ENCODE data around the gene CCDC190. TPM values are rescaled to one million over a fixed set of nuclear protein-coding genes. Genes with fewer than 3 reads are reported as not detected.
"Not testable (repeated sequence)": the region's sequence is repeated elsewhere in the genome, so short reads cannot be mapped to it uniquely, and the experiment has no call there.

CCDC190 gene
- total and polyA plus RNA-seq, 4 donors, result 2.4 to 4.7 (median 2.8) TPM

DNA sequence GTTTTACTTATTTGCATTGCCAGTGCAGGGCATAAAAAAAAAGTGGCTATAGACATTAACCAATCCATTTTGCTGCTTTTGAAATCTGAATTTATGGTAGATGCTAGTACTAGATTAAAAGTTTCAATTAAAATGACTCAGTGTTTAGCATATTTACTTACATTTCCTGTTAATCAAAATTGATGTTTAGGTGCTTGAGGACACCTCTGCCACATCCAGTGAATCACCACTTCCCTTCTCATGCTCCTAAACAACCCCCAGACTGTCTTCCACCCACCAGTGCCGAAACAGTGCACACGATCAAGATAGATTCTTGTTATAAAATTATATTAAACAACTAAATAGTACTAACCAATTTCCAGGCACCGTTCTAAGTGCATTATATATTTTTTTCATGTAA, 37.7 kb downstream of the CCDC190 start:
- peaks cover 0 to 3% (median 0%) of the 10 kb centered on the region in 4 donors for H3K9me3 ChIP-seq (ENCODE audit: control insufficient read depth in 4 of 4, insufficient read depth in 3 of 4, low read length in 3 of 4)
- H3K27ac ChIP-seq (ENCODE audit: low read depth in 1 of 2, low read length in 1 of 2), result no peak overlapping the region
- no peak overlapping the region for H3K4me3 ChIP-seq
- H3K36me3 ChIP-seq (ENCODE audit: control insufficient read depth in 4 of 4, insufficient read depth in 4 of 4, low read length in 4 of 4), result no peaks in the 10 kb centered on the region
- peaks cover 0 to 10% (median 4%) of the 10 kb centered on the region in 5 donors for H3K4me1 ChIP-seq (ENCODE audit: control insufficient read depth in 5 of 5, insufficient read depth in 5 of 5, low read length in 5 of 5)
- H3K27me3 ChIP-seq (ENCODE audit: control insufficient read depth in 3 of 3, insufficient read depth in 3 of 3, low read length in 2 of 3), result peaks cover 0 to 28% (median 27%) of the 10 kb centered on the region in 3 donors
- TF ChIP-seq, protein P1, sequence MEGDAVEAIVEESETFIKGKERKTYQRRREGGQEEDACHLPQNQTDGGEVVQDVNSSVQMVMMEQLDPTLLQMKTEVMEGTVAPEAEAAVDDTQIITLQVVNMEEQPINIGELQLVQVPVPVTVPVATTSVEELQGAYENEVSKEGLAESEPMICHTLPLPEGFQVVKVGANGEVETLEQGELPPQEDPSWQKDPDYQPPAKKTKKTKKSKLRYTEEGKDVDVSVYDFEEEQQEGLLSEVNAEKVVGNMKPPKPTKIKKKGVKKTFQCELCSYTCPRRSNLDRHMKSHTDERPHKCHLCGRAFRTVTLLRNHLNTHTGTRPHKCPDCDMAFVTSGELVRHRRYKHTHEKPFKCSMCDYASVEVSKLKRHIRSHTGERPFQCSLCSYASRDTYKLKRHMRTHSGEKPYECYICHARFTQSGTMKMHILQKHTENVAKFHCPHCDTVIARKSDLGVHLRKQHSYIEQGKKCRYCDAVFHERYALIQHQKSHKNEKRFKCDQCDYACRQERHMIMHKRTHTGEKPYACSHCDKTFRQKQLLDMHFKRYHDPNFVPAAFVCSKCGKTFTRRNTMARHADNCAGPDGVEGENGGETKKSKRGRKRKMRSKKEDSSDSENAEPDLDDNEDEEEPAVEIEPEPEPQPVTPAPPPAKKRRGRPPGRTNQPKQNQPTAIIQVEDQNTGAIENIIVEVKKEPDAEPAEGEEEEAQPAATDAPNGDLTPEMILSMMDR (IDR thresholded peaks at IDR 0.05; ENCODE audit: control extremely low read depth, extremely low read depth), result no peak
- WGBS, 2 donors, result 79 to 89% methylated on average over 3 of the region's 3 CpGs
- no peak for ATAC-seq (ENCODE audit: insufficient read depth, low FRiP score)
- no peak for DNase-seq
- H3K9ac ChIP-seq (ENCODE audit: insufficient read depth in 1 of 2, low read length in 2 of 2), result no peak overlapping the region

DNA sequence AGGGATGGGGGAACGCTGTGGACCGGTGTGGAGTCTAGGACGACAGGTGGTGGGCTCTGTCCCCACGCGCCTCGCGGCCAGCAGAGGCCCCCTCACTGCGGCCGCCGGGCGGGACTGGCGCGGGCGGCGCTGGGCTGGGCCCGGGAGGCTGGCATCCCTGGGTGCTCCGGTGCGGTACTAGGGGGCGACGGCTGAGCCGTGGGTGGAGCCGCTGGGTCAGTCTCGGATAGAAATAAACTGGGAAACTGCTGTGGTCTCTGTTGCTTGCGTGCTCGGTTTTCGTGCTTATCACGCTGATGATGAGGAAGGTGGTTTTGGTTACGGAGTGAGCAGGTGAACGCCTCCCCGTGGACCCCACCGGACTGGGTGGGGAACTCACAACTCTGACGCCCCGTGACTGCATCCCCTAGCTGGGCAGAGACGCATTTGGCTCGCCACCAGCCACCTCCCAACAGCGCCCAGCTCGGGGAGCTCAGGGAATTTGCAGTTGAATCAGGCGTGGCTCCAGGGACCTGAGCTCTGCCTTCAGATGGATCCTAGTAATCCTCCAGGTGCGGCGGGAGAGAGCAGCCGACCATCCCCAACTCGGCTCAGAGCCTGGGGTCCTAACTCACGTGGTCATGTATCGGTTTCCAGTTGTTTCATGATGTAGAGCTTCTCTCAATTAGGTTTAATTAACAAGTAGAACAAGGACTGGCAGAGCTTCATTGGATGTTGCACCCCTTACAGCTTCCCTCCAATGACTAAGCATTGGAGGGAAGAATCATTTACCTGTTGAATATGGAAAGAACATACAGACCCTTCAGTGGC, 38.4 kb downstream of the CCDC190 start:
- H3K4me1 ChIP-seq (ENCODE audit: control insufficient read depth in 5 of 5, insufficient read depth in 5 of 5, low read length in 5 of 5), result peaks cover 0 to 10% (median 4%) of the 10 kb centered on the region in 5 donors
- H3K4me3 ChIP-seq, result no peak overlapping the region
- H3K9me3 ChIP-seq (ENCODE audit: control insufficient read depth in 4 of 4, insufficient read depth in 3 of 4, low read length in 3 of 4), result peaks cover 0 to 3% (median 0%) of the 10 kb centered on the region in 4 donors
- ATAC-seq (ENCODE audit: insufficient read depth, low FRiP score) (no peak), DNase-seq (peak in 2 of 3 donors; percentile 24 to 37)
- no peak overlapping the region for H3K27ac ChIP-seq (ENCODE audit: low read depth in 1 of 2, low read length in 1 of 2)
- peaks cover 0 to 28% (median 27%) of the 10 kb centered on the region in 3 donors for H3K27me3 ChIP-seq (ENCODE audit: control insufficient read depth in 3 of 3, insufficient read depth in 3 of 3, low read length in 2 of 3)
- no peak overlapping the region for H3K9ac ChIP-seq (ENCODE audit: insufficient read depth in 1 of 2, low read length in 2 of 2)
- WGBS, 2 donors, result 7 to 8% methylated on average over 44 of the region's 44 CpGs
- H3K36me3 ChIP-seq (ENCODE audit: control insufficient read depth in 4 of 4, insufficient read depth in 4 of 4, low read length in 4 of 4), result no peaks in the 10 kb centered on the region
- TF ChIP-seq, protein P1 (IDR thresholded peaks at IDR 0.05; ENCODE audit: control extremely low read depth, extremely low read depth), result no peak

DNA sequence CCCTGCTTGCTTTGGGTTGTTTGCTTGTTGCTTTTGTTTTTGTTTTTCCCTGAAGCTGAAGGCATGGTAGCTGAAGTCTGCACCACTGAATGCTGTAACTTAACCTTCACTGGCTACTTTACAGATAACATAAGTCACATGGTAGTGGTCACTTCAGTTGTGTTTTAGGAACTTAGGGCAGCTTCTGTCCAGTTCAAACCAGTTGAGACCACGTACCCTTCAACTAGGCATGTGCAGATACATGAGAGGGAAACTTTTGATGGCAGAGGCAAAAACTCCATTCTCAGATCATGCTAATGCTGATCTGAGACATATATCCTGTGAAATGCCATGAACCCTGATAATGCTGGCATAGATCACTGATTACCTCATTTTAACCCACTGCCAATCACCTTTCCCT, 42.3 kb downstream of the CCDC190 start:
- ATAC-seq (ENCODE audit: insufficient read depth, low FRiP score); H3K9me3 ChIP-seq (ENCODE audit: control insufficient read depth in 4 of 4, insufficient read depth in 3 of 4, low read length in 3 of 4); H3K4me1 ChIP-seq (ENCODE audit: control insufficient read depth in 5 of 5, insufficient read depth in 5 of 5, low read length in 5 of 5); H3K36me3 ChIP-seq (ENCODE audit: control insufficient read depth in 4 of 4, insufficient read depth in 4 of 4, low read length in 4 of 4); DNase-seq; H3K9ac ChIP-seq (ENCODE audit: insufficient read depth in 1 of 2, low read length in 2 of 2); H3K27ac ChIP-seq (ENCODE audit: low read depth in 1 of 2, low read length in 1 of 2); H3K4me3 ChIP-seq: not testable (repeated sequence)
- WGBS, 2 donors, result 88 to 92% methylated on average over 1 of the region's 1 CpG
- H3K27me3 ChIP-seq (ENCODE audit: control insufficient read depth in 3 of 3, insufficient read depth in 3 of 3, low read length in 2 of 3), result peaks cover 0 to 24% (median 24%) of the 10 kb centered on the region in 3 donors

DNA sequence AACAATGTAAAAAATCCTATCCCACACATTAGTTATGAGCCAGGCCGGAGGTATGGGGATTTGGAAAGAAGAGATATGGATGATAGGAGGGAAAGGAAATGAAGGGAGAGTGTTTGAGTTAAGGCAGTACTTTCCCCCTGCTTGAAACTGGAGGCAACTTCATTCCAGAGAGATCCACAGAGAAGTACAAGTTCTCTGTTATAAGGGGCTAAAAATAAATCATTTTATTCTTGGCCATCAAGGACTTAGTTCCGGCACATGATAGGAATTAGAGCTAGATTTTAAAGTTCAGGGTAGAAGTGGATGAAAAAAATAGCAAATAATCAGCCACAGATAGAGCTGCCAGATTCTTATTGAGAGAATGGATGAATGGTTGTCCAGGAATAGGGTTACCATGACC, 42.8 kb downstream of the CCDC190 start:
- not testable (repeated sequence) for H3K4me1 ChIP-seq (ENCODE audit: control insufficient read depth in 5 of 5, insufficient read depth in 5 of 5, low read length in 5 of 5); H3K36me3 ChIP-seq (ENCODE audit: control insufficient read depth in 4 of 4, insufficient read depth in 4 of 4, low read length in 4 of 4); H3K9me3 ChIP-seq (ENCODE audit: control insufficient read depth in 4 of 4, insufficient read depth in 3 of 4, low read length in 3 of 4); H3K9ac ChIP-seq (ENCODE audit: insufficient read depth in 1 of 2, low read length in 2 of 2); H3K27ac ChIP-seq (ENCODE audit: low read depth in 1 of 2, low read length in 1 of 2); DNase-seq; H3K4me3 ChIP-seq; ATAC-seq (ENCODE audit: insufficient read depth, low FRiP score)
- H3K27me3 ChIP-seq (ENCODE audit: control insufficient read depth in 3 of 3, insufficient read depth in 3 of 3, low read length in 2 of 3), result peaks cover 0 to 19% (median 19%) of the 10 kb centered on the region in 3 donors
- 90 to 95% methylated on average over 2 of the region's 2 CpGs for WGBS, 2 donors

DNA sequence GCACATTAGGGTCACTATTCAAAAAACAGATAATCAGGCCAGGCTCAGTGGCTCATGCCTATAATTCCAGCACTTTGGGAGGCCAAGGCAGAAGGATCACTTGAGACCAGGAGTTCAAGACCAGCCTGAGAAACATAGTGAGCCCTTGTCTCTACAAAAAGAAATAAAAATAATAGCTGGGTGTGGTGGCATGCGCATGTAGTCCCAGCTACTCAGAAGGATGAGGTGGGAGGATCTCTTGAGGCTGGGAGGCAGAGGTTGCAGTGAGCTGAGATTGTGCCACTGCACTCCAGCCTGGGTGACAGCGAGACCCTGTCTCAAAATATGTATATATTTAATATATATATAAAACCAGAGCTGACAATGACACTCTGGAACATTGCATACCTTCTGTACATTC, 48.6 kb downstream of the CCDC190 start:
- not testable (repeated sequence) for H3K9ac ChIP-seq (ENCODE audit: insufficient read depth in 1 of 2, low read length in 2 of 2); H3K9me3 ChIP-seq (ENCODE audit: control insufficient read depth in 4 of 4, insufficient read depth in 3 of 4, low read length in 3 of 4); ATAC-seq (ENCODE audit: insufficient read depth, low FRiP score); H3K36me3 ChIP-seq (ENCODE audit: control insufficient read depth in 4 of 4, insufficient read depth in 4 of 4, low read length in 4 of 4); H3K27ac ChIP-seq (ENCODE audit: low read depth in 1 of 2, low read length in 1 of 2); H3K27me3 ChIP-seq (ENCODE audit: control insufficient read depth in 3 of 3, insufficient read depth in 3 of 3, low read length in 2 of 3); H3K4me3 ChIP-seq; DNase-seq; H3K4me1 ChIP-seq (ENCODE audit: control insufficient read depth in 5 of 5, insufficient read depth in 5 of 5, low read length in 5 of 5)
- WGBS, 2 donors, result 92 to 97% methylated on average over 2 of the region's 2 CpGs

DNA sequence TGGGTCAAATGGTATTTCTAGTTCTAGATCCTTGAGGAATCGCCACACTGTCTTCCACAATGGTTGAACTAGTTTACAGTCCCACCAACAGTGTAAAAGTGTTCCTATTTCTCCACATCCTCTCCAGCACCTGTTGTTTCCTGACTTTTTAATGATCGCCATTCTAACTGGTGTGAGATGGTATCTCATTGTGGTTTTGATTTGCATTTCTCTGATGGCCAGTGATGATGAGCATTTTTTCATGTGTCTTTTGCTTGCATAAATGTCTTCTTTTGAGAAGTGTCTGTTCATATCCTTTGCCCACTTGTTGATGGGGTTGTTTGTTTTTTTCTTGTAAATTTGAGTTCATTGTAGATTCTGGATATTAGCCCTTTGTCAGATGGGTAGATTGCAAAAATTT, 53.5 kb downstream of the CCDC190 start:
- not testable (repeated sequence) for H3K36me3 ChIP-seq (ENCODE audit: control insufficient read depth in 4 of 4, insufficient read depth in 4 of 4, low read length in 4 of 4)
- 100% methylated on average over 1 of the region's 2 CpGs; no CpG with 5 or more reads in 1 of the 2 donors for WGBS, 2 donors

More for the DNA sequence above, 53.5 kb downstream of the CCDC190 start:
- not testable (repeated sequence) for H3K9me3 ChIP-seq (ENCODE audit: control insufficient read depth in 4 of 4, insufficient read depth in 3 of 4, low read length in 3 of 4); ATAC-seq (ENCODE audit: insufficient read depth, low FRiP score); DNase-seq; H3K9ac ChIP-seq (ENCODE audit: insufficient read depth in 1 of 2, low read length in 2 of 2); H3K27ac ChIP-seq (ENCODE audit: low read depth in 1 of 2, low read length in 1 of 2); H3K27me3 ChIP-seq (ENCODE audit: control insufficient read depth in 3 of 3, insufficient read depth in 3 of 3, low read length in 2 of 3); H3K4me1 ChIP-seq (ENCODE audit: control insufficient read depth in 5 of 5, insufficient read depth in 5 of 5, low read length in 5 of 5); H3K4me3 ChIP-seq

Data from lung (tissue), 12 donors.